SK-N-SH (cell line): ENCODE measurements around the gene HOMER3. TPM values are rescaled to one million over a fixed set of nuclear protein-coding genes. Genes with fewer than 3 reads are reported as not detected.

Experiments
- CTCF ChIA-PET: fragments of 300-600, 350-600 bp; formaldehyde crosslinking; extraction: SDS; loops from one replicate; lab custom pipeline; 2021; lab: Yijun Ruan, JAX
- POLR2A ChIA-PET: fragments of 350-600 bp; sonication (Branson Sonifier 250); formaldehyde crosslinking; extraction: SDS; loops from one replicate; lab custom pipeline; 2020; ENCODE audit warnings: antibody characterized with exemption, inconsistent platforms; lab: Yijun Ruan, JAX
- DNase-seq: peaks from one replicate; pipeline ENCODE4 v3.0.0; 2012
- H2AFZ ChIP-seq: fragments of 200-600 bp; sonication (generic); 2 replicates; pipeline ENCODE4 v1.8.1; 2016; ENCODE audit warnings: antibody characterized with exemption, mild to moderate bottlenecking, low read depth
- H3F3A ChIP-seq: fragments of 200-600 bp; sonication (generic); replicated peaks from 2 replicates; pipeline ENCODE3; 2016; ENCODE audit warnings: antibody characterized with exemption, mild to moderate bottlenecking; ENCODE audit not compliant: insufficient read depth
- H3K27ac ChIP-seq, 2 experiments: fragments of 200-500 bp in 1 of 2; fragments of 200-600 bp in 1 of 2; sonication (Bioruptor generic) in 1 of 2; sonication (generic), shearing (Covaris generic) in 1 of 2; 2 replicates each; pipeline versions ENCODE4 v1.5.1 to v1.6.1; 2014 to 2016; ENCODE audit warnings: low read depth in 2 of 2, inconsistent platforms in 1 of 2, low read length in 1 of 2, mild to moderate bottlenecking in 1 of 2, mixed read lengths in 1 of 2
- H3K27me3 ChIP-seq: fragments of 200-600 bp; sonication (generic), shearing (Covaris generic); 2 replicates; pipeline ENCODE4 v1.6.1; 2016; ENCODE audit warnings: mixed run types; ENCODE audit not compliant: insufficient read depth
- H3K36me3 ChIP-seq, 2 experiments: fragments of 200-500 bp in 1 of 2; fragments of 200-600 bp in 1 of 2; sonication (Bioruptor generic) in 1 of 2; sonication (generic) in 1 of 2; replicated peaks in 1 of 2; 2 replicates each; pipeline versions ENCODE3 to v1.5.1; 2014 to 2016; ENCODE audit warnings: low read length in 1 of 2, mild to moderate bottlenecking in 1 of 2; ENCODE audit not compliant: insufficient read depth in 2 of 2, control insufficient read depth in 1 of 2
- H3K4me1 ChIP-seq, 2 experiments: fragments of 200-500 bp in 1 of 2; fragments of 200-600 bp in 1 of 2; sonication (Bioruptor generic) in 1 of 2; sonication (generic), shearing (Covaris generic) in 1 of 2; 2 replicates each; pipeline versions ENCODE4 v1.5.1 to v1.6.1; 2014 to 2016; ENCODE audit warnings: low read depth in 1 of 2, low read length in 1 of 2, mixed run types in 1 of 2; ENCODE audit not compliant: insufficient read depth in 2 of 2, control insufficient read depth in 1 of 2
- H3K4me2 ChIP-seq: fragments of 200-600 bp; sonication (generic), shearing (Covaris generic); 2 replicates; pipeline ENCODE4 v1.6.1; 2017; ENCODE audit warnings: mixed run types
- H3K4me3 ChIP-seq, 2 experiments: fragments of 200-500 bp in 1 of 2; fragments of 200-600 bp in 1 of 2; sonication (Bioruptor generic) in 1 of 2; sonication (generic), shearing (Covaris generic) in 1 of 2; 2 replicates each; pipeline versions ENCODE4 v1.5.1 to v1.8.1; 2014 to 2016; ENCODE audit warnings: low read depth in 2 of 2, inconsistent platforms in 1 of 2, low read length in 1 of 2, mild to moderate bottlenecking in 1 of 2, mixed read lengths in 1 of 2, moderate library complexity in 1 of 2
- H3K79me2 ChIP-seq: fragments of 200-600 bp; sonication (generic); 2 replicates; pipeline ENCODE4 v1.8.1; 2017; ENCODE audit warnings: mild to moderate bottlenecking; ENCODE audit not compliant: insufficient read depth
- H3K9ac ChIP-seq: fragments of 200-600 bp; sonication (generic); 2 replicates; pipeline ENCODE4 v1.6.1; 2017; ENCODE audit warnings: mixed run types
- H3K9me2 ChIP-seq: fragments of 200-600 bp; sonication (generic); 2 replicates; pipeline ENCODE4 v1.6.1; 2017; ENCODE audit warnings: mixed run types
- H3K9me3 ChIP-seq: fragments of 200-600 bp; sonication (generic); 2 replicates; pipeline ENCODE4 v1.6.1; 2017; ENCODE audit warnings: mixed run types, mild to moderate bottlenecking, moderate library complexity
- H4K20me1 ChIP-seq: fragments of 200-600 bp; sonication (generic); 2 replicates; pipeline ENCODE4 v1.6.1; 2017; ENCODE audit warnings: mild to moderate bottlenecking, mixed run types; ENCODE audit not compliant: insufficient read depth
- CHD2 ChIP-seq: fragments of 150-350 bp; IDR thresholded peaks from 2 replicates; pipeline ENCODE4 v1.6.1; 2018; ENCODE audit warnings: low read length; ENCODE audit not compliant: partially characterized antibody
- EP300 ChIP-seq, 2 experiments: IDR thresholded peaks; 2 replicates each; pipeline versions ENCODE4 v1.4.0 to v1.6.1; 2012; ENCODE audit warnings: borderline replicate concordance in 1 of 2, low read depth in 1 of 2, low read length in 1 of 2
- EZH2phosphoT487 ChIP-seq: fragments of 200-600 bp; sonication (generic); IDR thresholded peaks from 2 replicates; pipeline ENCODE4 v1.6.1; 2017; ENCODE audit warnings: low read depth, mixed run types, mild to moderate bottlenecking, antibody characterized with exemption, moderate library complexity, borderline replicate concordance
- FOXM1 ChIP-seq: IDR thresholded peaks from 2 replicates; pipeline ENCODE4 v1.4.0; 2012; ENCODE audit warnings: low read depth, mild to moderate bottlenecking
- GATA2 ChIP-seq: sonication (generic); formaldehyde crosslinking; IDR thresholded peaks from 2 replicates; pipeline ENCODE4 v1.5.0; 2020; ENCODE audit warnings: mild to moderate bottlenecking, missing genetic modification reagents
- MEF2A ChIP-seq: IDR thresholded peaks from 2 replicates; pipeline ENCODE4 v1.4.0; 2012; ENCODE audit warnings: low read depth, borderline replicate concordance
- MXI1 ChIP-seq: IDR thresholded peaks from 2 replicates; pipeline ENCODE4 v1.6.1; 2012; ENCODE audit warnings: mild to moderate bottlenecking, low read depth, low read length, improper control_type of control experiment
- RAD21 ChIP-seq: IDR thresholded peaks from 2 replicates; pipeline ENCODE4 v1.6.1; 2012; ENCODE audit warnings: mild to moderate bottlenecking, low read length
- RCOR1 ChIP-seq: fragments of 150-350 bp; IDR thresholded peaks from 2 replicates; pipeline ENCODE4 v1.6.1; 2017; ENCODE audit warnings: antibody characterized with exemption, low read length
- RXRA ChIP-seq: IDR thresholded peaks from 2 replicates; pipeline ENCODE4 v1.4.0; 2012; ENCODE audit warnings: low read depth, mild to moderate bottlenecking, borderline replicate concordance
- TAF1 ChIP-seq: IDR thresholded peaks from 2 replicates; pipeline ENCODE4 v1.6.1; 2012; ENCODE audit warnings: low read depth, mild to moderate bottlenecking, low read length, moderate library complexity, borderline replicate concordance
- TCF12 ChIP-seq: IDR thresholded peaks from 2 replicates; pipeline ENCODE4 v1.4.0; 2012
- TEAD4 ChIP-seq: IDR thresholded peaks from 2 replicates; pipeline ENCODE4 v1.4.0; 2012; ENCODE audit warnings: mild to moderate bottlenecking, borderline replicate concordance; ENCODE audit not compliant: insufficient read depth
- YY1 ChIP-seq: IDR thresholded peaks from 2 replicates; pipeline ENCODE4 v1.4.0; 2012; ENCODE audit warnings: low read depth, mild to moderate bottlenecking
- WGBS: methylation state at CpG from one replicate; pipeline ENCODE4 v1.1.6; 2017; ENCODE audit warnings: low lambda C conversion rate; 5-methylcytosine and 5-hydroxymethylcytosine counted together
- polyA plus RNA-seq, 3 experiments: library from polyadenylated mRNA; depleted of rRNA; stranded (reverse); fragments of >200 nt; gene quantifications; 2 replicates each; pipeline ENCODE4 v1.2.3, GENCODE V29; 2012
- TF ChIP-seq, protein P1 (sequence below): IDR thresholded peaks from 2 replicates; pipeline ENCODE4 v1.6.1; 2012; ENCODE audit warnings: mild to moderate bottlenecking, low read depth, low read length, moderate library complexity
- TF ChIP-seq, protein P2 (sequence below): IDR thresholded peaks from 2 replicates; pipeline ENCODE4 v1.4.0; 2012; ENCODE audit warnings: low read depth, borderline replicate concordance
- TF ChIP-seq, protein P3 (sequence below): IDR thresholded peaks from 2 replicates; pipeline ENCODE4 v1.4.0; 2012; ENCODE audit warnings: low read depth, borderline replicate concordance
- TF ChIP-seq, protein P4 (sequence below): fragments of 150-350 bp; IDR thresholded peaks from 2 replicates; pipeline ENCODE4 v1.6.1; 2016; ENCODE audit warnings: mild to moderate bottlenecking, low read depth, low read length

The HOMER3 gene
- polyA plus RNA-seq, 1 of the 3 experiments (the other 2 are of a cell fraction) = 83.0 TPM

DNA sequence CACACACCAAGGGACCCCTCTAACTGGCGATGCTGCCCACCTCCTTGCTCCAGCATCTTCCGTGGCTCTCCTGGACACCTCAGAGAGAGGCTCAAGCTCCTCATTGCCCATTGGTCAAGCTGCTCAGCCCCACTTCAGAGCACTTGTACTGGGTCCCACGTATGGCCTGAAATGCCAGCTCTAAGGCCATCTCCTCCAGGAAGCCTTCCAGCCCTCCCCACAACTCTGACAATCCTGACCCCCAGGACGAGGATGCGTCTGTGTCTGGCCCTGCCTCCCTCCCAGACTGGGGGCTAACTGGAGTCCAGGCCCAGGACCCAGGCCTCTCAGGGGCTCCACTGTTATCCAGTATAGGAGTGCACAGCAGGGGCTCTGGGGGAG is 7.9 kb upstream of the HOMER3 start:
- Histone ChIP-seq H3F3A (no peaks in the 10 kb centered on the region), H2AFZ (no peak overlapping the region), H3K27ac (no peak overlapping the region), H3K9me3 (no peaks in the 10 kb centered on the region), H3K36me3 (no peaks in the 10 kb centered on the region), H4K20me1 (no peaks in the 10 kb centered on the region), H3K9ac (no peak overlapping the region), H3K27me3 (no peaks in the 10 kb centered on the region), H3K79me2 (no peaks in the 10 kb centered on the region), H3K4me2 (no peak overlapping the region), H3K9me2 (no peaks in the 10 kb centered on the region), H3K4me3 (no peak overlapping the region), H3K4me1 (no peaks in the 10 kb centered on the region)
- CTCF ChIA-PET = interaction anchor here (1.1 to 2.1 kb wide), 2 partner anchors 17 to 38 kb away, joined by 3 to 8 read pairs; no protein-coding TSS in a partner anchor
- POLR2A ChIA-PET = no interaction called here
- TF ChIP-seq, protein P1, sequence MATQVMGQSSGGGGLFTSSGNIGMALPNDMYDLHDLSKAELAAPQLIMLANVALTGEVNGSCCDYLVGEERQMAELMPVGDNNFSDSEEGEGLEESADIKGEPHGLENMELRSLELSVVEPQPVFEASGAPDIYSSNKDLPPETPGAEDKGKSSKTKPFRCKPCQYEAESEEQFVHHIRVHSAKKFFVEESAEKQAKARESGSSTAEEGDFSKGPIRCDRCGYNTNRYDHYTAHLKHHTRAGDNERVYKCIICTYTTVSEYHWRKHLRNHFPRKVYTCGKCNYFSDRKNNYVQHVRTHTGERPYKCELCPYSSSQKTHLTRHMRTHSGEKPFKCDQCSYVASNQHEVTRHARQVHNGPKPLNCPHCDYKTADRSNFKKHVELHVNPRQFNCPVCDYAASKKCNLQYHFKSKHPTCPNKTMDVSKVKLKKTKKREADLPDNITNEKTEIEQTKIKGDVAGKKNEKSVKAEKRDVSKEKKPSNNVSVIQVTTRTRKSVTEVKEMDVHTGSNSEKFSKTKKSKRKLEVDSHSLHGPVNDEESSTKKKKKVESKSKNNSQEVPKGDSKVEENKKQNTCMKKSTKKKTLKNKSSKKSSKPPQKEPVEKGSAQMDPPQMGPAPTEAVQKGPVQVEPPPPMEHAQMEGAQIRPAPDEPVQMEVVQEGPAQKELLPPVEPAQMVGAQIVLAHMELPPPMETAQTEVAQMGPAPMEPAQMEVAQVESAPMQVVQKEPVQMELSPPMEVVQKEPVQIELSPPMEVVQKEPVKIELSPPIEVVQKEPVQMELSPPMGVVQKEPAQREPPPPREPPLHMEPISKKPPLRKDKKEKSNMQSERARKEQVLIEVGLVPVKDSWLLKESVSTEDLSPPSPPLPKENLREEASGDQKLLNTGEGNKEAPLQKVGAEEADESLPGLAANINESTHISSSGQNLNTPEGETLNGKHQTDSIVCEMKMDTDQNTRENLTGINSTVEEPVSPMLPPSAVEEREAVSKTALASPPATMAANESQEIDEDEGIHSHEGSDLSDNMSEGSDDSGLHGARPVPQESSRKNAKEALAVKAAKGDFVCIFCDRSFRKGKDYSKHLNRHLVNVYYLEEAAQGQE = no peak
- TF ChIP-seq EP300 (IDR thresholded peaks at IDR 0.05; ENCODE audit: borderline replicate concordance in 1 of 2, low read depth in 1 of 2, low read length in 1 of 2) = no peak
- no peak for TF ChIP-seq RXRA
- TF ChIP-seq CHD2 = no peak
- no peak for TF ChIP-seq RAD21
- TF ChIP-seq YY1 = no peak
- no peak for TF ChIP-seq GATA2
- no peak for DNase-seq
- 100% methylated on average over 1 of the region's 5 CpGs for WGBS

DNA sequence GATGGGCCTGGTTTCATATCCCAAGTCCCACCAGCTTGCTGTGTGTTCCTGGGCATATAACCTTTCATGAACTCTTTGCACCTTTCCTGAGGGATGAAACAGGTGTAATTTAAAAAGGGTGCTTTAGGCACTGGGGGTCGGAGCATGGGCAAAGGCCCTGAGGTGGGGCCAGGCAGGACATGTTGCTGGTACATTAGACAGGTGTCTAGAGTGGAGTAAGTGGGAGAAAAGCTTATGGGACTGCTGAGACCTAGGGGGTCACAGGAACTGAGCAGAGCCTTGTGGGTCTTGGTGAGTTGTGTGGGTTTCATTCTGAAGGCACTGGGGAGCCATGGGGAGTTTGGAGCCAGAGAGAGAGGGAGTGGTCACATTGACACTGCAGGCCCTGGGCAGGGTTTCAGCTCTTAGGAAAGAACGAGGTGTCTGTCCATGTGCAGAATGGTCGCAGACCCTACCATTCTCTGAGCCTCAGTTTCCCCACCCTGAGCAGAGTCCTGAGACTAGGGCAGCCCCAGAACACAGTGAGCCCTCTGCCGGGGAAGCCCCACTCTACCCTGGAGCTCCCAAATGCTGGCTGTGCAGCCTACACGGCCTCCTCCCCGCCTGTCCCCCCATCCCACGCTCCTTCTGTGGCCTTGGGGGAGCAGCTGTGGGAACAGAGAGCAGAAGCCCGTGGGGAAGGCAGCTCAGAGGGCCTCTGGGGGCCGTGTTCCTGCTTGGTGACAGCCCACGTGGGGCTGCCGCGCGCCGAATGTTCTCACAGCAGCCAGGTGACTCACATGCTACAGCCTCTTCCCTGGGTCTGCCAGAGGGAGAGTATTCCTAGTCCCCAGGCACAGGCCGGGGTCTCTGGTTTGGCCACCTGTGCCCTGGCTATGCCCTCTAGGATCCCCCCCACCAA is 7.3 kb upstream of the HOMER3 start:
- H3K9me2 ChIP-seq = no peaks in the 10 kb centered on the region
- no peaks in the 10 kb centered on the region for H3K27me3 ChIP-seq
- no peak for TF ChIP-seq MEF2A
- TF ChIP-seq TEAD4 = no peak
- TF ChIP-seq MXI1 = no peak
- TF ChIP-seq, protein P2, sequence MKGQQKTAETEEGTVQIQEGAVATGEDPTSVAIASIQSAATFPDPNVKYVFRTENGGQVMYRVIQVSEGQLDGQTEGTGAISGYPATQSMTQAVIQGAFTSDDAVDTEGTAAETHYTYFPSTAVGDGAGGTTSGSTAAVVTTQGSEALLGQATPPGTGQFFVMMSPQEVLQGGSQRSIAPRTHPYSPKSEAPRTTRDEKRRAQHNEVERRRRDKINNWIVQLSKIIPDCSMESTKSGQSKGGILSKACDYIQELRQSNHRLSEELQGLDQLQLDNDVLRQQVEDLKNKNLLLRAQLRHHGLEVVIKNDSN = no peak
- TF ChIP-seq GATA2 = no peak
- no peak for TF ChIP-seq FOXM1
- TF ChIP-seq, protein P3, sequence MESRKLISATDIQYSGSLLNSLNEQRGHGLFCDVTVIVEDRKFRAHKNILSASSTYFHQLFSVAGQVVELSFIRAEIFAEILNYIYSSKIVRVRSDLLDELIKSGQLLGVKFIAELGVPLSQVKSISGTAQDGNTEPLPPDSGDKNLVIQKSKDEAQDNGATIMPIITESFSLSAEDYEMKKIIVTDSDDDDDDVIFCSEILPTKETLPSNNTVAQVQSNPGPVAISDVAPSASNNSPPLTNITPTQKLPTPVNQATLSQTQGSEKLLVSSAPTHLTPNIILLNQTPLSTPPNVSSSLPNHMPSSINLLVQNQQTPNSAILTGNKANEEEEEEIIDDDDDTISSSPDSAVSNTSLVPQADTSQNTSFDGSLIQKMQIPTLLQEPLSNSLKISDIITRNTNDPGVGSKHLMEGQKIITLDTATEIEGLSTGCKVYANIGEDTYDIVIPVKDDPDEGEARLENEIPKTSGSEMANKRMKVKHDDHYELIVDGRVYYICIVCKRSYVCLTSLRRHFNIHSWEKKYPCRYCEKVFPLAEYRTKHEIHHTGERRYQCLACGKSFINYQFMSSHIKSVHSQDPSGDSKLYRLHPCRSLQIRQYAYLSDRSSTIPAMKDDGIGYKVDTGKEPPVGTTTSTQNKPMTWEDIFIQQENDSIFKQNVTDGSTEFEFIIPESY = no peak
- TF ChIP-seq, protein P4, sequence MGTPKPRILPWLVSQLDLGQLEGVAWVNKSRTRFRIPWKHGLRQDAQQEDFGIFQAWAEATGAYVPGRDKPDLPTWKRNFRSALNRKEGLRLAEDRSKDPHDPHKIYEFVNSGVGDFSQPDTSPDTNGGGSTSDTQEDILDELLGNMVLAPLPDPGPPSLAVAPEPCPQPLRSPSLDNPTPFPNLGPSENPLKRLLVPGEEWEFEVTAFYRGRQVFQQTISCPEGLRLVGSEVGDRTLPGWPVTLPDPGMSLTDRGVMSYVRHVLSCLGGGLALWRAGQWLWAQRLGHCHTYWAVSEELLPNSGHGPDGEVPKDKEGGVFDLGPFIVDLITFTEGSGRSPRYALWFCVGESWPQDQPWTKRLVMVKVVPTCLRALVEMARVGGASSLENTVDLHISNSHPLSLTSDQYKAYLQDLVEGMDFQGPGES = no peak
- TF ChIP-seq RCOR1 = no peak
- TF ChIP-seq TCF12 = no peak
- no peak for TF ChIP-seq TAF1
- TF ChIP-seq EZH2phosphoT487 = no peak
- TF ChIP-seq, all 33 proteins: peak for 0
- Histone ChIP-seq H3K79me2 (no peaks in the 10 kb centered on the region), H3K4me3 (no peak overlapping the region), H3K27ac (no peak overlapping the region), H2AFZ (no peak overlapping the region), H4K20me1 (no peaks in the 10 kb centered on the region), H3K4me2 (no peak overlapping the region), H3K4me1 (no peaks in the 10 kb centered on the region), H3F3A (no peaks in the 10 kb centered on the region), H3K36me3 (no peaks in the 10 kb centered on the region), H3K9ac (no peak overlapping the region), H3K9me3 (no peaks in the 10 kb centered on the region)
- DNase-seq = no peak
- ChIA-PET CTCF (interaction anchor here (0.7 to 2.1 kb wide), 2 partner anchors 39 to 482 kb away, joined by 3 to 8 read pairs; no protein-coding TSS in a partner anchor), POLR2A (no interaction called here)
- 81% methylated on average over 7 of the region's 15 CpGs for WGBS
